Heart right ventricle (tissue), 16 donors: ENCODE measurements around the gene SLC18A2. TPM values are rescaled to one million over a fixed set of nuclear protein-coding genes. Genes with fewer than 3 reads are reported as not detected.

Experiments used
- ATAC-seq, 8 donors: fragments of 200-7000 bp; cut with Tn5 transposase; one replicate each; pipeline ENCODE4 v1.9.1; 2020; ENCODE audit warnings: mild to moderate bottlenecking in 8 of 8, moderate library complexity in 8 of 8, moderate number of reproducible peaks in 1 of 8
- DNase-seq, 2 donors: peaks; one replicate each; pipeline ENCODE4 v3.0.0-alpha.2; 2020
- H3K27ac ChIP-seq, 10 donors: fragments of 200-600 bp; sonication (generic) in 2 of 10; one replicate each; pipeline versions ENCODE4 v1.5.0 to v1.8.0; 2020 to 2022; ENCODE audit warnings: mild to moderate bottlenecking in 3 of 10
- H3K27me3 ChIP-seq, 7 donors: fragments of 200-600 bp; one replicate each; pipeline ENCODE4 v1.8.0; 2021 to 2022; ENCODE audit warnings: mild to moderate bottlenecking in 2 of 7
- H3K36me3 ChIP-seq, 9 donors: fragments of 200-600 bp; sonication (generic) in 1 of 9; one replicate each; pipeline versions ENCODE4 v1.5.0 to v1.8.0; 2020 to 2022; ENCODE audit warnings: mild to moderate bottlenecking in 2 of 9
- H3K4me1 ChIP-seq, 9 donors: fragments of 200-600 bp; sonication (generic) in 1 of 9; one replicate each; pipeline versions ENCODE4 v1.5.0 to v1.8.0; 2020 to 2022; ENCODE audit warnings: mild to moderate bottlenecking in 4 of 9
- H3K4me3 ChIP-seq, 10 donors: fragments of 200-600 bp; sonication (generic) in 2 of 10; one replicate each; pipeline versions ENCODE4 v1.5.0 to v1.8.0; 2020 to 2022; ENCODE audit warnings: mild to moderate bottlenecking in 7 of 10, moderate library complexity in 2 of 10
- H3K9me3 ChIP-seq, 11 donors: fragments of 200-600 bp in 10 of 11; sonication (generic) in 2 of 11; one replicate each; pipeline versions ENCODE4 v1.5.0 to v1.8.0; 2013 to 2022; ENCODE audit warnings: mild to moderate bottlenecking in 2 of 11, control low read depth in 1 of 11, moderate library complexity in 1 of 11
- WGBS, 2 donors: extraction: QIAGEN DNeasy Blood & Tissue Kit; methylation state at CpG; one replicate each; pipeline ENCODE4 v1.1.7; 2013; ENCODE audit warnings: inconsistent platforms in 1 of 2; 5-methylcytosine and 5-hydroxymethylcytosine counted together
- intact Hi-C, 10 donors: fragments of 100-400 bp; cut with DNase I; formaldehyde crosslinking; loops; one replicate each; pipeline versions ENCODE4 v1.11.1 to v1.14.2; 2022
- polyA plus RNA-seq, 2 donors: library from polyadenylated mRNA; stranded (reverse); fragments of 200-250 nt; gene quantifications; one replicate each; pipeline ENCODE4 v1.2.3, GENCODE V29; 2013
- total RNA-seq, 10 donors: library from RNA; stranded (reverse); fragmentation: NEBNext Ultra II Directional in 3 of 10; extraction: Animal tissue kit (Norgen Biotek cat#: 25700) in 3 of 10; gene quantifications; one replicate each; pipeline versions ENCODE4 v1.2.1 to v1.2.4, GENCODE V29; 2021 to 2023
- TF ChIP-seq, protein P1 (sequence below), 9 donors: fragments of 200-600 bp; sonication (generic) in 2 of 9; IDR thresholded peaks; one replicate each; pipeline versions ENCODE4 v1.5.0 to v1.8.0; 2021 to 2022; ENCODE audit warnings: antibody characterized with exemption in 9 of 9, mild to moderate bottlenecking in 5 of 9, moderate library complexity in 1 of 9
- donor health status: Arrhythmogenic right ventricular cardiomyopathy.
- donor health status: ischemic (EF 13 %, LVEDD 7.1; RV severe dilation, severe dysfunction).
- donor health status: healthy with polysubstance abuse.
- donor health status: DM: no; HTN: yes; CAD: no.
- donor health status: DM: no; HTN: no; CAD: no.
- donor health status: ischemic (EF 25% LVEDD 6.9; RV normal size, moderate dysfunction).
- donor health status: ischemic (EF 25% LVEDD 5.7; RV mildly dilated, moderate dysfunction).
- donor health status: healthy.
- donor health status: DM: yes; HTN: yes; CAD: no.
- donor health status: Ischemic cardiomyopathy.
- donor health status: ischemic (EF 35%, LVEDD 5.7; RV mildly dilated, moderate dysfunction).
- donor health status: nonischemic (EF 11% LVEDD 7.7; RV severe dilation, severe dysfunction).
- donor health status: DM: yes; HTN: yes; CAD: no.
- donor health status: PGD.
- donor health status: ischemic (EF 29% LVEDD 5.4; RV normal size, mild dysfunction).
- donor health status: nonischemic (EF 23%, LVEDD 6.1; RV moderate dilation, normal function).

The SLC18A2 gene
- total and polyA plus RNA-seq, 12 donors = 0.07 to 0.47 (median 0.18) TPM; not detected in 1

DNA sequence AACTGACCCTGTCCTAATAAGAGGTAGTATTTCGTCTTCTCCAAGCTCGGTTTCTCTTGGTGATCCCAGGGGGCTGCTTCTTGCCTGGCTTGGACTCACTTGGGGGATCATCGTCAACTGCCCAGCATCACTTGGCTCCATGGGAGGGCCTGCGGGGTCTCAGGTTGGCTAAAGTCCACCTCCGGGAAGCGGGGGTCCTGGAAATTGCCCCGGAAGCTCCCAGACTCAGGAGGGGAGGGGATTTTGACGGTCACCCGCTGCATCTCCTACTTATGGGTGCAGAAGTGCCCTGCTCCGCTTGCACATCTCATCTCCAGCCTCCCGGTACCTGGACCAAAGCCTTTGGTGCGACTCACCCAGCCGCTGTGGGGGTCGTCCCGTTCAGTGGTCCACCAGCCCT, 24.9 kb upstream of the SLC18A2 start:
- Histone ChIP-seq H3K27me3 (peaks cover 0 to 71% (median 54%) of the 10 kb centered on the region in 7 donors), H3K9me3 (peaks cover 0 to 21% (median 6%) of the 10 kb centered on the region in 11 donors), H3K4me3 (no peak overlapping the region), H3K36me3 (no peaks in the 10 kb centered on the region), H3K4me1 (peaks cover 0 to 16% (median 9%) of the 10 kb centered on the region in 9 donors), H3K27ac (no peak overlapping the region)
- ATAC-seq (no peak), DNase-seq (no peak)
- TF ChIP-seq, protein P1, sequence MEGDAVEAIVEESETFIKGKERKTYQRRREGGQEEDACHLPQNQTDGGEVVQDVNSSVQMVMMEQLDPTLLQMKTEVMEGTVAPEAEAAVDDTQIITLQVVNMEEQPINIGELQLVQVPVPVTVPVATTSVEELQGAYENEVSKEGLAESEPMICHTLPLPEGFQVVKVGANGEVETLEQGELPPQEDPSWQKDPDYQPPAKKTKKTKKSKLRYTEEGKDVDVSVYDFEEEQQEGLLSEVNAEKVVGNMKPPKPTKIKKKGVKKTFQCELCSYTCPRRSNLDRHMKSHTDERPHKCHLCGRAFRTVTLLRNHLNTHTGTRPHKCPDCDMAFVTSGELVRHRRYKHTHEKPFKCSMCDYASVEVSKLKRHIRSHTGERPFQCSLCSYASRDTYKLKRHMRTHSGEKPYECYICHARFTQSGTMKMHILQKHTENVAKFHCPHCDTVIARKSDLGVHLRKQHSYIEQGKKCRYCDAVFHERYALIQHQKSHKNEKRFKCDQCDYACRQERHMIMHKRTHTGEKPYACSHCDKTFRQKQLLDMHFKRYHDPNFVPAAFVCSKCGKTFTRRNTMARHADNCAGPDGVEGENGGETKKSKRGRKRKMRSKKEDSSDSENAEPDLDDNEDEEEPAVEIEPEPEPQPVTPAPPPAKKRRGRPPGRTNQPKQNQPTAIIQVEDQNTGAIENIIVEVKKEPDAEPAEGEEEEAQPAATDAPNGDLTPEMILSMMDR (IDR thresholded peaks at IDR 0.05) = no peak
- WGBS, 2 donors = 57 to 63% methylated on average over 15 of the region's 15 CpGs
- intact Hi-C loops = loop anchor here in 8 of 10 donors (2.0 to 10.0 kb wide), 9 partner anchors 101 to 1029 kb away; no protein-coding TSS in a partner anchor

DNA sequence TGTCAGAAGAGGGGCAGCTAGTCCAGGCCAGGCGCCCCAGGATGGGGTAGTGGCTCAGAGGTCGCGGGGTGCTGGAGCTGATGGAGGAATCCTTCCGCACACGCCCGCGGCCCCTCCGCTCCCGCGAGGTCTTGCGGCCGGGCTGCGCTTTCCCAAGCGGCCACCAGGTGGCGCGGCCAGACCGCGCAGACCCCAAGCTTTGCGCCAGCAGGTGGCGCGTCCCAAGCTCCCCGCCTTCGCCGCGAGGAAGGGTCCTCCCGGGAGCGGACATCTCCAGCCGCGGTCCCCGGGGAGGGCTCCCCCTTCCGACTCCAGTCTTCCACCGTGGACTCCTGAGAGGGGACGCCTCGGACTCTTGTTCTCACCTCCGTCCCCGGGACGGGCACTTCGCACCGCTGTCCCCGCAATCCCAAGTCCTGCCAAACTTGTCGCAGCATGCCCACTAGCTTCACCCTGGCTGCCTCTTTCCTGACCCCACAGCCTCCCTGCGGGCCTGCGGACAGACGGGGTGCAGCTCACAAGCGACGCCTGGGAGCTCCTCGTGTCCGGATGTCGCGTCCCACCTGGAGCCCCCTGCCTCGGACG, 24.2 kb upstream of the SLC18A2 start:
- ATAC-seq = peak; percentile 72 to 94 (median 86)
- H3K27me3 ChIP-seq = peaks cover 0 to 73% (median 59%) of the 10 kb centered on the region in 7 donors
- no peak overlapping the region for H3K27ac ChIP-seq
- TF ChIP-seq, protein P1 (IDR thresholded peaks at IDR 0.05) = peak; percentile 99 to 100 (median 100)
- peaks cover 0 to 15% (median 6%) of the 10 kb centered on the region in 11 donors for H3K9me3 ChIP-seq
- intact Hi-C loops = loop anchor here in 8 of 10 donors (2.0 to 10.0 kb wide), 9 partner anchors 101 to 1028 kb away; no protein-coding TSS in a partner anchor
- 1% methylated on average over 52 of the region's 52 CpGs for WGBS, 2 donors
- H3K4me1 ChIP-seq = peaks cover 0 to 16% (median 9%) of the 10 kb centered on the region in 9 donors
- H3K4me3 ChIP-seq = peak overlapping the region in 9 of 10 donors; percentile 22 to 56 (median 44)
- peak; percentile 34 to 69 for DNase-seq
- H3K36me3 ChIP-seq = no peaks in the 10 kb centered on the region

DNA sequence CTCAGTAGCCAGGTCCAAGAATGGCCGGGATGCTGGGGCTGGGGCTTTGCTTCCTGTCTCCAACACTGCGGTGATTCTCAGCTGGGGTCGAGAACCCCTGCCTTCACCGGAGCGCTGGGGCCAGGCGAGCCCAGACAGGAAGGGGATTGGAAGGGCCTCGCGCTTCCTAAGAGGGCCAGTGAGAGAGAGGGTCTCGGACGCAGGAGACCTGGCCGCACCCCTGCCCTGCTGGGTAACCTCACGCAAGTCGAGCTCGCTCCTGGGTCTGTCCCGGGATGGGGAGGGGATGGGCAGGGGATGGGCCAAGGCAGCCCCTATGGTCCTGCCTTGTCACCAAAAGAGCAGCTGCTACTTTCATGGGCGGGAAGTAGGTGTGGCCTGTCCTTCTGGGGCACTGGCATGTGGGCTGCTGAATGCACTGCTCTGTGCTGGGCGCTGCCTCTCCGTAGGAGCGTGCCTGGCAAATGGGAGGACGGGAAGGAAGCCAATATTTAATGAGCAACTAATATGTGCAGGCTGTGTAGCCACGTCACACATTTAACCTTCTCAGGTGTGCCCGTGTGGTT, 23.6 kb upstream of the SLC18A2 start:
- 17 to 18% methylated on average over 22 of the region's 22 CpGs for WGBS, 2 donors
- no peaks in the 10 kb centered on the region for H3K36me3 ChIP-seq
- intact Hi-C loops = loop anchor here in 8 of 10 donors (2.0 to 10.0 kb wide), 9 partner anchors 100 to 1028 kb away; no protein-coding TSS in a partner anchor
- H3K4me1 ChIP-seq = peaks cover 0 to 16% (median 9%) of the 10 kb centered on the region in 9 donors
- peaks cover 0 to 10% (median under 1%) of the 10 kb centered on the region in 11 donors for H3K9me3 ChIP-seq
- peaks cover 0 to 79% (median 62%) of the 10 kb centered on the region in 7 donors for H3K27me3 ChIP-seq
- peak overlapping the region in 8 of 10 donors; percentile 33 to 56 (median 44) for H3K4me3 ChIP-seq
- TF ChIP-seq, protein P1 (IDR thresholded peaks at IDR 0.05) = no peak
- DNase-seq (no peak), ATAC-seq (peak in 6 of 8 donors; percentile 10 to 55 (median 18))
- no peak overlapping the region for H3K27ac ChIP-seq

DNA sequence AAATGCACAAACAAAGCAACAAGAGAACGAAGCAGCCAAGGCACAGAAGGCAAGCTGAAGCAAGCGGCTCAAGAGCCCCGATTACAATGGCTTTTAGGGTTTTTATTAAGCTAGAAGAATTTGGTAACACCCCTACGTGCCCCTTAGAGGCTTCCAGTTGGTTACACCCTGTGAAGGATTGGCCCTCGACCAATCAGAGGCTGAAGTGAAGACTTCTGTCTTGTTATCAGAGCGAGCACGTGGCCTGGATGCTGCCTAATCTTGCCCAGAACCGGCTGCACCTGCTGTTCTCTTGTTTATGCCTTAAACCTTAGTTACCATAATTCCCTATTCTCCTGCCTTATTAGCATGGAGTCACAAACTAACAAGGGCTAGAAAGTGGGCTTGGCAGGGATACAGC, 22.3 kb upstream of the SLC18A2 start:
- ATAC-seq (no peak), DNase-seq (no peak)
- TF ChIP-seq, protein P1 (IDR thresholded peaks at IDR 0.05) = no peak
- H3K4me1 ChIP-seq = peaks cover 0 to 16% (median 9%) of the 10 kb centered on the region in 9 donors
- peaks cover 0 to 89% (median 70%) of the 10 kb centered on the region in 7 donors for H3K27me3 ChIP-seq
- H3K27ac ChIP-seq = no peak overlapping the region
- H3K36me3 ChIP-seq = no peaks in the 10 kb centered on the region
- intact Hi-C loops = loop anchor here in 7 of 10 donors (5.0 to 10.0 kb wide), 7 partner anchors 99 to 1026 kb away; no protein-coding TSS in a partner anchor
- no peak overlapping the region for H3K4me3 ChIP-seq
- no peaks in the 10 kb centered on the region for H3K9me3 ChIP-seq
- WGBS, 2 donors = 68 to 75% methylated on average over 8 of the region's 8 CpGs
